HepG2 (cell line): ENCODE measurements around the gene COX10. TPM values are rescaled to one million over a fixed set of nuclear protein-coding genes. Genes with fewer than 3 reads are reported as not detected.

ENCODE experiments used
- ATAC-seq: fragments of 200-7000 bp; cut with Tn5 transposase; 3 replicates; pipeline ENCODE4 v1.9.1; 2020; ENCODE audit warnings: mild to moderate bottlenecking, moderate library complexity
- BruUV-seq: library from RNA; stranded (reverse); fragments of 400-500 nt; replicated peaks from 2 replicates; lab custom pipeline; 2021; lab: Mats Ljungman, UMichigan
- CTCF ChIA-PET: fragments of 300-600 bp; formaldehyde crosslinking; extraction: SDS; loops from one replicate; lab custom pipeline; 2021; ENCODE audit warnings: low total read pairs, inconsistent platforms, low intra/inter-chr PET ratio; lab: Yijun Ruan, JAX
- POLR2A ChIA-PET: fragments of 350-600 bp; sonication (Branson Sonifier 250); formaldehyde crosslinking; loops from one replicate; lab custom pipeline; 2020; ENCODE audit warnings: antibody characterized with exemption, inconsistent platforms; lab: Yijun Ruan, JAX
- DNase-seq: peaks from one replicate; pipeline ENCODE4 v3.0.0-alpha.2; 2015; ENCODE audit warnings: low spot score
- FAIRE-seq: peaks from 3 replicates; lab custom pipeline; 2011; peaks lifted over from hg19 to GRCh38; lab: Jason Lieb, UNC
- H2AFZ ChIP-seq: one replicate; pipeline ENCODE4 v1.6.1; 2011; ENCODE audit warnings: low read length, inconsistent platforms
- H3K27ac ChIP-seq: fragments of 300-600 bp; 3 replicates; pipeline ENCODE4 v1.8.0; 2011; ENCODE audit warnings: mixed run types, mild to moderate bottlenecking, mixed read lengths, low read length, inconsistent platforms; ENCODE audit not compliant: insufficient read depth; ENCODE audit errors: extremely low read length
- H3K27me3 ChIP-seq, 2 experiments: fragments of 200-600 bp in 1 of 2; 2 replicates in 1 of 2; 3 replicates in 1 of 2; pipeline versions ENCODE4 v1.6.0 to v1.8.0; 2011; ENCODE audit warnings: low read length in 2 of 2, mild to moderate bottlenecking in 2 of 2, moderate library complexity in 2 of 2, inconsistent platforms in 1 of 2; ENCODE audit not compliant: insufficient read depth in 2 of 2, control insufficient read depth in 1 of 2
- H3K36me3 ChIP-seq, 2 experiments: fragments of 200-600 bp in 1 of 2; replicated peaks in 1 of 2; 2 replicates in 1 of 2; 3 replicates in 1 of 2; pipeline versions ENCODE4 v1.5.1 to v1.8.0; 2011; ENCODE audit warnings: low read length in 2 of 2, inconsistent platforms in 1 of 2; ENCODE audit not compliant: insufficient read depth in 2 of 2, control insufficient read depth in 1 of 2
- H3K4me1 ChIP-seq: 2 replicates; pipeline ENCODE4 v1.5.1; 2012; ENCODE audit warnings: low read length, inconsistent platforms; ENCODE audit not compliant: insufficient read depth
- H3K4me2 ChIP-seq: 2 replicates; pipeline ENCODE4 v1.6.0; 2011; ENCODE audit warnings: low read depth, low read length, inconsistent platforms
- H3K4me3 ChIP-seq, 3 experiments: fragments of 200-600 bp in 1 of 3; sonication (generic), shearing (Covaris generic) in 1 of 3; replicated peaks in 1 of 3; 2 replicates each; pipeline ENCODE4 v1.5.1; 2011 to 2016; ENCODE audit warnings: low read length in 3 of 3, inconsistent platforms in 2 of 3, low read depth in 2 of 3, mild to moderate bottlenecking in 2 of 3, control low read depth in 1 of 3, mixed read lengths in 1 of 3; ENCODE audit not compliant: insufficient read depth in 1 of 3
- H3K79me2 ChIP-seq: one replicate; pipeline ENCODE4 v1.6.1; 2011; ENCODE audit warnings: low read length, inconsistent platforms; ENCODE audit not compliant: insufficient read depth
- H3K9ac ChIP-seq: 2 replicates; pipeline ENCODE4 v1.6.0; 2011; ENCODE audit warnings: mild to moderate bottlenecking, low read depth, low read length, inconsistent platforms; ENCODE audit not compliant: insufficient read depth
- H3K9me3 ChIP-seq: 2 replicates; pipeline ENCODE4 v1.5.1; 2012; ENCODE audit warnings: mild to moderate bottlenecking, low read length
- H4K20me1 ChIP-seq: 2 replicates; pipeline ENCODE4 v1.6.0; 2011; ENCODE audit warnings: inconsistent platforms, mild to moderate bottlenecking, low read length, moderate library complexity; ENCODE audit not compliant: insufficient read depth
- EZH2 ChIP-seq: conservative IDR thresholded peaks from 2 replicates; pipeline ENCODE4 v1.6.1; 2012; ENCODE audit warnings: mild to moderate bottlenecking, low read depth, low read length, moderate library complexity
- HOXA7 ChIP-seq: sonication (generic); formaldehyde crosslinking; IDR thresholded peaks from 2 replicates; pipeline ENCODE4 v1.8.1; 2022; ENCODE audit warnings: mild to moderate bottlenecking, missing genetic modification reagents, moderate library complexity
- IRF2 ChIP-seq: IDR thresholded peaks from 2 replicates; pipeline ENCODE4 v1.6.1; 2018; ENCODE audit warnings: missing genetic modification reagents, missing compliant biosample characterization
- MIXL1 ChIP-seq: IDR thresholded peaks from 2 replicates; pipeline ENCODE4 v1.6.1; 2016
- MTF1 ChIP-seq: sonication (generic); formaldehyde crosslinking; IDR thresholded peaks from 2 replicates; pipeline ENCODE4 v1.5.0; 2020; ENCODE audit warnings: missing genetic modification reagents
- NFIC ChIP-seq: IDR thresholded peaks from 2 replicates; pipeline ENCODE4 v1.6.1; 2012; ENCODE audit warnings: mild to moderate bottlenecking, low read length, inconsistent platforms
- ZNF354B ChIP-seq: sonication (generic); formaldehyde crosslinking; IDR thresholded peaks from 2 replicates; pipeline ENCODE4 v1.8.0; 2022; ENCODE audit warnings: mild to moderate bottlenecking, missing genetic modification reagents
- ZNF570 ChIP-seq: sonication (generic); formaldehyde crosslinking; IDR thresholded peaks from 2 replicates; pipeline ENCODE4 v1.4.0; 2020; ENCODE audit warnings: mild to moderate bottlenecking, missing genetic modification reagents, borderline replicate concordance
- WGBS: methylation state at CpG from one replicate; pipeline ENCODE4 v1.1.6; 2017; ENCODE audit warnings: low lambda C conversion rate; 5-methylcytosine and 5-hydroxymethylcytosine counted together
- in situ Hi-C: cut with HindIII; loops from 2 replicates; pipeline ENCODE4 v1.10.0; 2017; ENCODE audit warnings: low pct_unique_long_range_greater_than_20kb; ENCODE audit not compliant: extremely low pct_ligation_motif_present
- intact Hi-C: fragments of 100-400 bp; cut with micrococcal nuclease; formaldehyde crosslinking; loops from one replicate; pipeline ENCODE4 v1.10.0; 2022; ENCODE audit not compliant: unreplicated experiment
- polyA plus RNA-seq, 8 experiments: library from polyadenylated mRNA; depleted of rRNA in 3 of 8; stranded (reverse) in 7 of 8; unstranded in 1 of 8; fragments of >200 nt; fragmentation: Illumina TruSeq in 4 of 8; extraction: Trizol in 4 of 8; gene quantifications; 2 replicates each; pipeline versions ENCODE4 v1.2.1 to v1.2.3, GENCODE V29; 2011 to 2016; ENCODE audit warnings: low read depth in 4 of 8, missing spikeins in 1 of 8, mixed read lengths in 1 of 8; ENCODE audit not compliant: insufficient read depth in 1 of 8
- total RNA-seq, 5 experiments: library from RNA; depleted of rRNA; stranded (reverse); fragments of >200 nt; fragmentation: Illumina TruSeq; extraction: Trizol; gene quantifications; 2 replicates each; pipeline ENCODE4 v1.2.3, GENCODE V29; 2016; ENCODE audit warnings: low read depth in 1 of 5

Gene COX10
- total and polyA plus RNA-seq, 2 of the 13 experiments (the other 11 are each of a cell fraction or from before 2014, with no cell fraction given) = 13.9 to 20.1 TPM

DNA sequence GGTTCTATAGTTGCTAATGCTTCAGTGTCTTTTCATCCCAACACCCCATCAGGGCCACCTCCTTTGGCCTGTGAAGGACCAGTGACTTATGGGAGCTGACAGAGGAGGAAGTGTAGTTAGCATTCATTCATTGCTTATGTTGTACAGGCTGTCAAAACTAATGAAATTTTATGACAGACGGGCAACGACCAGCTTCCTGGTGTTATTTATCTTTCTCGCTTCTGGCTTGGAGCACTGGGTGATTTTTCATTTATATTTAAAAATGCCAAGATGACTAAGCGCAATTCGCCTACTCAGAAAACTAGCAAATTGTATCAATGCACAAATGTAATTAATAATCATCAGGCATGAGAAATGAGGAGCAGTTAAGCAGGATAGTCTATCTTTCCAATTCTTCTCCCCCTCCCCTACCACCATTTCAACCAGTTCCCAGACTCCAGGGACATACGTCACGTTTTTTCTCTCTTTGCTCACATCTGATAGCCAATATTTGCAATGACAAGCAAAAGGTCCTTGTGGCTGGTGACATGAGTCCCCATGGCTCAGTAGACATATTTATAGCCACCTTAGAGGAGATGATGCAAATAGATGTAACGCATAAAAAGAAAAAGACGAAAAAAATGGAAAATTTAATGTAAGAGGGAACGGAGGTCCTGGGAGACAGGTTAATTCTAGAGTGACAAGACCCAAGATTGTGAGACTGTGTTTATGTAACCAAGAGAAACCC, 156.1 kb downstream of the COX10 start:
- no TSS peak for BruUV-seq
- FAIRE-seq = no peak

DNA sequence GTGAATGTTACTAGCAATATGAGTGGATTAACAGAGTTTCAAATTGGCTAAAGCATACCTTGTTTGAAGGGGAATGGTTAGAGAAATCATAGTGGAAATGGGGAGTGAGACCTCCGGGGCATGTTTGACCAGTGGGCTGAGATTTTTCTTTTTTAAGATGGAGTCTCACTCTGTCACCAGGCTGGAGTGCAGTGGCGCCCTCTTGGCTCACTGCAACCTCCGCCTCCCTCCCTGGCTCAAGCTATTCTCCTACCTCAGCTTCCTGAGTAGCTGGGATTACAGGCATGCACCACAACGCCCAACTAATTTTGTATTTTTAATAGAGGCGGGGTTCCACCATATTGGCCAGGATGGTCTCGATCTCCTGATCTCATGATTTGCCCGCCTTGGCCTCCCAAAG, 157.7 kb downstream of the COX10 start:
- BruUV-seq = no TSS peak
- H3K9me3 ChIP-seq = no peaks in the 10 kb centered on the region
- 86% methylated on average over 7 of the region's 7 CpGs for WGBS

More for the DNA sequence above, 156.1 kb downstream of the COX10 start:
- Histone ChIP-seq H4K20me1 (no peaks in the 10 kb centered on the region), H3K9me3 (no peaks in the 10 kb centered on the region), H3K27ac (no peak overlapping the region), H3K9ac (no peak overlapping the region), H3K4me2 (no peak overlapping the region), H3K27me3 (no peaks in the 10 kb centered on the region), H3K79me2 (no peaks in the 10 kb centered on the region), H3K4me1 (no peaks in the 10 kb centered on the region), H3K36me3 (no peaks in the 10 kb centered on the region), H2AFZ (no peak overlapping the region), H3K4me3 (no peak overlapping the region)
- no peak for DNase-seq
- ATAC-seq = no peak
- POLR2A ChIA-PET = no interaction called here
- CTCF ChIA-PET = no interaction called here
- 87% methylated on average over 10 of the region's 10 CpGs for WGBS
- in situ Hi-C loops = no loop called here
- intact Hi-C loops = no loop called here
- no peak for TF ChIP-seq IRF2 (CRISPR knock-in tag)
- no peak for TF ChIP-seq HOXA7 (CRISPR knock-in tag)
- TF ChIP-seq NFIC = no peak

More for the DNA sequence above, 157.7 kb downstream of the COX10 start:
- Histone ChIP-seq H3K27me3 (no peaks in the 10 kb centered on the region), H3K36me3 (no peaks in the 10 kb centered on the region), H3K27ac (no peak overlapping the region), H4K20me1 (no peaks in the 10 kb centered on the region), H3K79me2 (no peaks in the 10 kb centered on the region), H3K4me2 (no peak overlapping the region), H3K9ac (no peak overlapping the region), H2AFZ (no peak overlapping the region), H3K4me3 (no peak overlapping the region), H3K4me1 (no peaks in the 10 kb centered on the region)
- intact Hi-C loops = no loop called here
- FAIRE-seq (no peak), DNase-seq (no peak), ATAC-seq (no peak)
- ChIA-PET CTCF (no interaction called here), POLR2A (no interaction called here)
- in situ Hi-C loops = no loop called here
- TF ChIP-seq ZNF354B (CRISPR knock-in tag) = no peak
- TF ChIP-seq ZNF570 (CRISPR knock-in tag) = no peak
- TF ChIP-seq MTF1 = no peak
- TF ChIP-seq EZH2 = no peak
- no peak for TF ChIP-seq MIXL1 (CRISPR knock-in tag)
- TF ChIP-seq, all 625 proteins: peak for 0
